ENCODE measurements around the gene GLB1L.
A peak's percentile ranks its signal among the peaks of the same experiment; 100 is the strongest.
"Not testable (repeated sequence)": the region's sequence is repeated elsewhere in the genome, so short reads cannot be mapped to it uniquely, and the experiment has no call there.

Gene GLB1L

GRCh38 chr2:219273937-219274336 is 28.7 kb upstream of the GLB1L start:
- no peak for TF ChIP-seq ZNF274 (IDR thresholded peaks at IDR 0.05; ENCODE audit: low read depth, low read length)

GRCh38 chr2:219272995-219273394 is 27.8 kb upstream of the GLB1L start:
- no peak for TF ChIP-seq ZNF274 (IDR thresholded peaks at IDR 0.05; ENCODE audit: low read depth, low read length)
- H3K4me3 ChIP-seq (ENCODE audit: low read length): no peak overlapping the region

More at GRCh38 chr2:219273937-219274336, 28.7 kb upstream of the GLB1L start:
- no peak overlapping the region for H3K4me3 ChIP-seq (ENCODE audit: low read length)

DNA sequence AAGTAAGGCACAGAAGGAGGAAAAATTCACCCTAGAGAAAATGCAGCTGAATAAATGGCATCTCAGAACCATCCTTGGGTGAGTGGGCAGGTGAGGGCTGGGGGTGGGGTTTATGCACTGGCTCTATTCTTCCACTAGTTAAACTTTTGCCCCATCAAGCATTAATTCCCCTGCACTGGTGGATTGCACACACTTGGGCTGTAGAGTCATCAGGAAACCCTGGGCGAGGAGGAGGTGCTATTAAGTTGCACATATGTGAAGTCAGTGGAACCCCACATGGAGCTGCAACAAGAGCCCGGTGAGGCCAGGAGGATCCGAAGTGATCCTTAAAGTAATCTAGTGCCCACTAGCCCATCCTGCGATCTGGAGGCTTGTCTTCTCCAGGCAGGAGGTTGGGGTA is 27.1 kb upstream of the GLB1L start:
- no peak for TF ChIP-seq ZNF274 (IDR thresholded peaks at IDR 0.05; ENCODE audit: low read depth, low read length)
- H3K4me3 ChIP-seq (ENCODE audit: low read length): no peak overlapping the region

GRCh38 chr2:219271021-219271420 is 25.8 kb upstream of the GLB1L start:
- TF ChIP-seq ZNF274 (IDR thresholded peaks at IDR 0.05; ENCODE audit: low read depth, low read length): no peak
- H3K4me3 ChIP-seq (ENCODE audit: low read length): no peak overlapping the region

GRCh38 chr2:219270055-219270372 is 24.8 kb upstream of the GLB1L start:
- TF ChIP-seq ZNF274 (IDR thresholded peaks at IDR 0.05; ENCODE audit: low read depth, low read length): no peak
- no peak overlapping the region for H3K4me3 ChIP-seq (ENCODE audit: low read length)

DNA sequence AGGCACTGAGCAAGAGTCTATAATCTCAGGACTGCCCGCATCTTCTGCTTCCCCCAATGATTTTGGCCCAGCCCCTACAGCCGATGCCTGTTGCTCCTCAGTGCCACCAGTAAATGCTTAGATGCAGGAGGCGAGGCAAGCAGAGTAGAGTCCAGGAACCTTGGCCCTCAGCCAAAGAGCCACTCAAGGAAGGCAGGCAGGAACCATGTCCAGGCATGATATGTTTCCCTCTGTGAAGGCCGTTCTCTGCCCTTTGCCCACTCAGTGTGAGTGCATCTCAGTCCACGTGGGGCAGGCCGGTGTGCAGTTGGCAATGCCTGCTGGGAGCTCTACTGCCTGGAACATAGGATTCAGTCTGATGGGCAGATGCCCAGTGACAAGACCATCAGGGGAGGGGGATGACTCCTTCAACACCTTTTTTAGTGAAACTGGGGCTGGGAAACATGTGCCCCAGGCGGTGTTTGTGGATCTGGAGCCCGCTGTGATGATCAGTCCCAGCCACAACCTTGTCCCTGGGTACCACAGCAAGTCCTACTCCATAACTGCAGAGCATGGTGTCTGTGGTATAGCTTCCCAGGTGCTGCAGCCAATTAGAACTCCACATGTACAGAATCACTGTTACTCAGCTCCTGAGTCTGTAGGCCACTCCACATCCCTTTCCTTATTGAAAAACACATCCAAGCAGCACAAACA is 24.3 kb upstream of the GLB1L start:
- TF ChIP-seq ZNF274 (IDR thresholded peaks at IDR 0.05; ENCODE audit: low read depth, low read length): no peak
- H3K4me3 ChIP-seq (ENCODE audit: low read length): no peak overlapping the region

GRCh38 chr2:219268294-219268693 is 23.1 kb upstream of the GLB1L start:
- H3K4me3 ChIP-seq (ENCODE audit: low read length): no peak overlapping the region
- TF ChIP-seq ZNF274 (IDR thresholded peaks at IDR 0.05; ENCODE audit: low read depth, low read length): no peak

GRCh38 chr2:219266886-219267285 is 21.6 kb upstream of the GLB1L start:
- no peak overlapping the region for H3K4me3 ChIP-seq (ENCODE audit: low read length)
- no peak for TF ChIP-seq ZNF274 (IDR thresholded peaks at IDR 0.05; ENCODE audit: low read depth, low read length)

- TF ChIP-seq ZNF274 (IDR thresholded peaks at IDR 0.05; ENCODE audit: low read depth, low read length): no peak
- H3K4me3 ChIP-seq (ENCODE audit: low read length): no peak overlapping the region
These were observed 21.0 kb upstream of the GLB1L start for GRCh38 chr2:219266232-219266631.

- TF ChIP-seq ZNF274 (IDR thresholded peaks at IDR 0.05; ENCODE audit: low read depth, low read length): no peak
- H3K4me3 ChIP-seq (ENCODE audit: low read length): no peak overlapping the region
These were observed 16.0 kb upstream of the GLB1L start for GRCh38 chr2:219261024-219261855.

GRCh38 chr2:219258942-219259341 is 13.7 kb upstream of the GLB1L start:
- not testable (repeated sequence) for H3K4me3 ChIP-seq (ENCODE audit: low read length)

DNA sequence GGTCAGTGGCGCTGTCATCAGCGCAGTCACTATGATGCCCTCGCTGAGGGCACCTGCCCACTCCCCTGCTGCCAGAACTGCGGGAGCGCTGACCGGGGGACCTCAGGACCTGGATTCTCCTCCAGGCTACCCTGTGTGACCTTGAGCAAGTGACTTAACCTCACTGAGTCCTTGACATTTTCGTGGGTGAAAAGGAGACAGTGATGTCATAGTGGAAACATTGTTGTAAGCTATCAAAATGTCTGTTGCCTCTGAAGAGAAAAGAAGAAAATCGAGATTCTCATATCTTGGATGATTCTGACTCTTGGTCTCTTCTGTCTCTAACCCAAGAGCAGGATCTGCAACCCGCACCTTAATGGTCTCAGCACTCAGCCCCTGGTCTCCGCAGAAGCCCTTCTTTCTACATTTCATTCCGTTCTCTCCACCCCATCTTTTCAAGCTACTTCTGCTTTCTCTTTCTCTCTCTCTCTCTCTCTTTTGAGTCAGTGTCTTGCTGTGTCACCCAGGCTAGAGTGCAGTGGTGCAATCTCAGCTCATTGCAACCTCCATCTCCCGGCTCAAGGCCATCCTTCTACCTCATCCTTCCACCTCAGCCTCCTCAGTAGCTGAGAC is 9.5 kb upstream of the GLB1L start:
- peak overlapping the region; percentile 66; the same call in 1 of the 2 replicates for H3K4me3 ChIP-seq (ENCODE audit: low read length)
- no peak for TF ChIP-seq ZNF274 (IDR thresholded peaks at IDR 0.05; ENCODE audit: low read depth, low read length)

DNA sequence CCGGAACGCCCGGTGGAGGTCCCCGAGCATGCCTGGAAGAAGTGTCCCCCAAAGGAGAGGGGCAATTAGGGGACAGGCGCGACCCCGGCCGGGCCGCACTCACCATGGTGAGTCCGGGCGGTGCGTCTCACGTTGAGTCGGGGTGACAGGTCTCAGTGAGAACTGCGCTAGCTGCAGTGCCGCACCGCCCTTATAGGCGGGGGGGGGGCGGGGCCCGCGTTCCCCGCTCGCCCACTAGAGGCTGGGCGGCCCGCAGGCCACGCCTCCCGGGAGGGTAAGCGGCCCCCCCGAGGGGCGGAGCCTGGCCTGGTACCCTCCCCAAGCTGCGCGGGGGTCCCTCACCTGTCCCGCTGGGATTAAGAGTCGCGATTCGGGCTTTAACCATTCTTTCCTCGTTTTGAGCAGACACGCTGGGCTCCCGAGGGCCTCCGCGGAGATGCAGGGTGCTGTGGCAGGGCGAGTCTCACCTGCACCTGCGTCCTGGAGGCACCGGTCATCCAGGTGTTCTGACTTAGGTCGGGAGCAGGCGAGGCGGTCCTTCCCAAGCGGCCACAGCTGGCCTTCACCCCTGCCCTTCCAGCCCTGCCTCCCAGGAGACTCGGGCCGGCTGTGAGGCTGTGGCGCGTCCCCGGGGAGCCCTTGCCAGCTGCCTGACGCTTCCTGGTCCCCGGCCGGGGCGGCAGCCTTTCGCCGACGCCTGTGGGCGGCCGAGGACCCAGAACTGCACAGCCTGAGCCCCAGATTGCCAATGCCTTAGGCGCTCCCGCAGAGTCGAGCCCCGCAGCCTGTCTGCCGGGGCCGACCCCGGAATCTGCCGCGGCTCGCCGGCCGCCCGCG is 8.7 kb upstream of the GLB1L start, which contains the start of gene TUBA4A:
Gene TUBA4A, minus strand, starts transcription at position 166 of the 837 bp plus-strand sequence. Its CDS starts 60 bp downstream, at position 106.
- TF ChIP-seq ZNF274 (IDR thresholded peaks at IDR 0.05; ENCODE audit: low read depth, low read length): no peak

More for the DNA sequence above, 8.7 kb upstream of the GLB1L start, which contains the start of gene TUBA4A:
- peak within 1 kb of the TSS; percentile 66 for H3K4me3 ChIP-seq (ENCODE audit: low read length)
